ENCODE results near the gene FBXL15.
A peak's percentile ranks its signal among the peaks of the same experiment; 100 is the strongest.

The FBXL15 gene

DNA sequence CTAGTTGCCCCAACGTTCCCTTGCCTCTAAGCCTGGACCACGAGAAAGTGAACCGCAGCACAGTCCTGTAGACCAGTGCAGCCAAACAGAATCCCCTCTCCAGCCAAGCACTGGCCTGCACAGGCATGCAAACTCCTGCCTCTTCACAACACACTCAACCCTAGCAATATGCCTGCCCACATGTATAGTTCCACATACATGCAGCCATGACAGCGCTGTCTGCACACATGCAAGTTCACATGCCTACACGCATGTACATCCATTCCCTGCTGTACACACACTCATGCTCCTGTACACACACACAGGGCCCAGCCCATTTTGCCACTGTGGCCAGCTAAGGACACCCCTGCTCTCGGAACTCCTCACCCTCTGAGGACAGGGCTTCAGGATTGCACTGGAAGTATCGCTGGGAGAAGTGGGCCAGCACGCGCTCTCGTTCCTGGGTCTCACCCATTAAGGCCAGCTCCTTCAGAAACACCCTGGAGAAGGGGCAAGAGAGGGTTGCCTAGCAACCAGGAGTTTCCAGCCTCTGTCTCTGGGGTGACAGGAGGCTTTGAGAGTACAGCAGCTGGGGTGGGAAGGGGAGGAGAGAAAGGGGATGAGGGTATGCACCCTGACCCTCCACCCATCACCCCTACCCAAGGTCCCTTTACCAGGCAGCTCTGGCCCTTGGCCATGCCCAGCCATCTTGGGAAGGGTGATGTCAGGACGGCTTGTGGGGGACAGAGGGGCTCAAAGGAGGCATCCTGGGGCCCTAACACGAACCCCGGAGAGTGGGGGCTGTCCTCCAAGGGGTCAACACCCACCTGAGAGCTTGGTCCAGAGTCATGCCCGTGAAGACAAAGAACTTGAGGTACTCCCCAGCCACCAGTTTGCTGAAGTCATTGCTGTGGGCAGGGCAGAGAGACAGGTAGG is 9.0 kb upstream of the FBXL15 start:
- no peak for FAIRE-seq

- no peak for FAIRE-seq
These were observed 8.3 kb upstream of the FBXL15 start for GRCh38 chr10:102412293-102412692.

GRCh38 chr10:102413053-102413705 is 7.5 kb upstream of the FBXL15 start:
- peak; percentile 60 for FAIRE-seq

- FAIRE-seq: no peak
These were observed 6.7 kb upstream of the FBXL15 start for GRCh38 chr10:102413806-102414561.

DNA sequence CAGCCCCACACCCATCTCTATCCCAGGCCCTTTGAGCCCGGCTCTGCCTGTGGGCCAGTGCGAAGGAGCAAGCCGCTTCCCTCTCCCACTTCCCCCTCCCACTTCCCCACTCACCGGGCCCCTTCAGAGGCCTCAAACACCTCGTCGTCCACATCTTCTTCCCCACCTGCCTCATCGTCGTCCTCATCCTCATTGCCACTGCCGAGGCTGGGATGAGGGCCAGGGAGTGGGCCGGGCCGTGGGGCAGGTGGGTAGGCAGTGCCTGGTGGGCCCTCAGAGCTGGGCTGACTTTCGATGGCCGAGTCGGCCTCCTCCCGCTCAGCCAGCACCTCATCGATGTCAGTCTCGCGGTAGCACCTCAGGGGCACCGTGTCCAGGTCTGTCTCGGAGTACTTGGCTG is 5.9 kb upstream of the FBXL15 start:
- no peak for FAIRE-seq

DNA sequence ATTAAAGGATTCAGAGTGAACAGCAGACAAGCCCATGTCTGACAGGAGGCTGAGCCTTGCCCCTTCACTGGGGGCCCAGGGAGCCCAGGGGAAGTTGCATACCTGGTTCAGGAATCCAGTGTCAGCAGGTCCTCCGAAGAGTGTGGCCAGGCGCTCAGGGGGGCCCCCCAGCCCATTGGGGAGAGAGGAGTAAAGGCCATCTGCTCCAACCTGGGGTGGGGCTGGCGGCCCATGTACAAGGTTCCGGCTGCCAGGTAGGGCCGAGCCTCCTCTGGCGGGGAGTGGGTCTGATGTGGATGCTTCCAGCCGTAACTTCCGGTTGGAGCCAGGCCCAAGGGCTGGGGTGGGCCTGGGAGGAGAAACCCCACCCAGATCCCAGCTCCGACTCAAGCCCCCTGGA is 4.4 kb upstream of the FBXL15 start:
- no peak for FAIRE-seq

DNA sequence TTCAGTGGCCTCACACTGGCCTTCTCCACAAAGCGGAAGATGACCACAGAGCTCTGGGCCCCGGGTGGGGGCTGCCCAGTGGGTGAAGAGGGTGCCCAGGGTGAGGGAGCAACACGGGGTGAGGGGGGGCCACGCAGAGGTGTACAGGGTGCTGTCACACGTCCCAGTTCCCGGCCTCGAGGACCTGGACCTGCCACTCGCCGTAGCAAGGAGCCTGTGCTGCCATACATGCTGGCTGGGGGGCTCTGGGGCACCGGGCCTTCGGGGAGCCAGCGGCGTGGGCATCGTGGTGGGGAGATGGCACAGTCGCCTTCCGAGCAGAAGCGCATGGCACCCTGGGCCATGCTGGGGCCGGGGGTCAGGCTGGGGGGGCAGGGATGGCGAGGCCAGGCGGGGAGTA is 3.9 kb upstream of the FBXL15 start:
- FAIRE-seq: no peak

- FAIRE-seq: no peak
These were observed 1.9 kb upstream of the FBXL15 start, which contains the start of gene PSD for GRCh38 chr10:102418622-102419268. Gene PSD, minus strand, starts transcription at chr10:102418785. Its CDS starts 1,747 bp downstream, at chr10:102417038.

DNA sequence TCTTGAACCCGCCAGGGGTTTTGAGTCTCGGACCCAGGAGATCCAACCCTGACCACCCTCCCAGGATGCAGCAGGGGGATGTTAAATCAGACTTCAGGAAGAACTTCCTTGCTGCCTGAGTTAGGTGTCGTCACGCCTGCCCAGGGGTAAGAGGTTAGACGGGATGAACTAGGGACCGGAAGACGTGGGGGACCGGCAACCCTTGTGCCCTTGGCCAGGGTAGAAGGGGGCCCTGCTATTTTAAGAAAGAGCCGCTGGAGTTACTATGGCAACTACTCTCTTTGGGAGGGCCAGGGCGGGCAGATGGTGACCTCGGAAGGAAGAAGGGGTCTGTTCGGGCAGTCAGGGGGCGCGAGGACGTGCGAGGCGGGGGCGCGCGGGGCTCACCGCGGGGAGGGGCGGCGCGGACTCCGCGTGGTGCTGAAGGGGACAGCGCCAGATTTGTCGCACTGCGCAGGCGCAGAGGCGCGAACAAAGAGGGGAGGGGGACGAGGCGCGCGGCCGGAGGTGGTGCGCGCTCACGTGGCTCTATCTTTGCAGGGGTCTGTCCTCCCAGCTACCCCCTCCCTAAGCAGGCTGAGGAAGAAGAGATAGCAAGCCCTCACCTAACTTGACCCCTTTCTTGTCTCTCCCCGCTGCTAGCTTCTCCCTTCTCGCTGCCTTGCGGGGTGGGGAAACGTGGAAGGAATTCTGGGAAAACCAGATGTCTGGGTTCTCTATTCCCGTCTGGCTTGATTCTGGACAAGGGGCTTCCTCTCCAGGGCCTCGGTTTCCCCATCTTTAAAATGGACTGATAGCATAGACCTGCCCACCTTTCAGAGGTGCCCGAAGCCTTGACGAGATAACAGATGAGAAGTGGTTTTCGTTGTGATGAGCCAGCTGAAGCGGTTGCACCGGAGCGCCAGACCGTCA is 1.1 kb upstream of the FBXL15 start:
- FAIRE-seq: no peak

DNA sequence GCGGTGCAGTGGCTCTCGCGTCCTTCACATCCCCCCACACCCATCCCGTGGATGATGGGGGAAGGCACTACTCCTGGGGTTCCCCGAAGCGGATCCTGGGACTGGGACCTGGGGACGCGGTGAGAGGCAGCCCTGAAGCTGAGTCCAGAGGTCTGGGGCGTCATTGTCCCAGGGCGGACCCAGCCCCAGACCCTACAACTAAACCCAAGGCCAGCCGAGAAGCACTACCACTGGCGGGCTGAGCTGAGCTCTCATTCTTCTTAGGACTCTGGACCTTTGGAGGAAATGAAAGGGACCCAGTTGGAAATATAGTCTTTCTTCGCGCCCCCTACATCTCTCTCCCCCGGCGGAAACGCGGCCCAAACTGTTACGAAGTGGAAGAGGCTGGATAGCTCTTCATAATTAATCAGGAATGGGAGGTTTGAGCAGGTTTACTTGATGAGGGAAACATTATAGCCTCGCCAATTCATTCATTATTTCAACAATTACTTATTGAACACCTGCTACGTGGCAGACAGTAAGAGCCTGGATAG is 389 bp upstream of the FBXL15 start:
- FAIRE-seq: no peak

GRCh38 chr10:102421507-102421756 is 796 bp downstream of the FBXL15 start:
- no peak for FAIRE-seq

GRCh38 chr10:102421757-102422512 is 1.3 kb downstream of the FBXL15 start:
- FAIRE-seq: no peak

- FAIRE-seq: no peak
These were observed 2.0 kb downstream of the FBXL15 start for GRCh38 chr10:102422545-102423129.

GRCh38 chr10:102423372-102423968 is 2.8 kb downstream of the FBXL15 start:
- FAIRE-seq: no peak

DNA sequence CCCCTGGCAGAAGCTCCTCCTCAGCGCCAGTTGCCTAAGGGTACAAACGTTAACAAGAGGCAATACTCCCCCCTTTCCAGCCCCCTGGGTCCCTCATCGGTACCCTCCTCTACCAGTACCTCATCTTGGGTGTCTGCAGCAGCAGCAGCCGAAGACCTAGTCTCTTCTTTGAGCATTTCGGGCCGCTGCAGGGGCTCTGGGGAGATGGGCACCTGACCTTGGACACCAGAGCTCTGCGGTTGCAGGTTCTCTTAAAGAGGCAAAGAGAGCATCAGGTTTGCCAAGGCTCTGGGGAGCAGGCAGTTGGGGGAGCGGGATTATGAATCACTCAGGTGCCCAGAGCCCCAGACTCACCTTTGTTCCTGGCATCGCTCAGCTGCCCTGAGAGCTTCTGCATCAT is 3.5 kb downstream of the FBXL15 start:
- FAIRE-seq: no peak

GRCh38 chr10:102424916-102425315 is 4.3 kb downstream of the FBXL15 start:
- no peak for FAIRE-seq

- no peak for FAIRE-seq
These were observed 4.8 kb downstream of the FBXL15 start for GRCh38 chr10:102425444-102425843.

GRCh38 chr10:102426803-102427287 is 6.2 kb downstream of the FBXL15 start:
- no peak for FAIRE-seq

DNA sequence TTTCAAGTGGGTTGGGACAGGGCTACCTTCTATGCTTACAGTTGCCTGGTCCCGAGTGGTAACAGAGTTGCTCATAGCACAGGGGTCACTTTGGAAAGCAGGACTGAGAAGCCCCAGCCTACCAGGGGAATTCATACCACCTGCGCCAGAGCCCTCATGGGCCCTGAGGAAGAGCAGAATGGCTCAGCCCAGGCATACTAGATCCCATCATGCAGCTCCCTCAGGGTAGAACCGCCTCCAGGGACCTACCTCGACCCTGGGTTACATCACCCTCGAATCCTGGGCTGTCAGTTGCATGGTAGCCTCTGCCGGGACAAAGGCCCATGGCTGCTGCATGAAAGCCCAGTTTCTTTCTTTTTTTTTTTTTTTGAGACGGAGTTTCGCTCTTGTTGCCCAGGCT is 8.8 kb downstream of the FBXL15 start:
- no peak for FAIRE-seq
